GM23248 (cell line): ENCODE measurements around the gene CMSS1. TPM values are rescaled to one million over a fixed set of nuclear protein-coding genes. Genes with fewer than 3 reads are reported as not detected.

Source experiments
- DNase-seq: peaks from one replicate; pipeline ENCODE4 v3.0.0-alpha.2; 2015
- H2AFZ ChIP-seq: fragments of 200-600 bp; sonication (generic); 2 replicates; pipeline ENCODE4 v1.6.1; 2016; ENCODE audit warnings: antibody characterized with exemption
- H3F3A ChIP-seq: fragments of 200-600 bp; sonication (generic); 2 replicates; pipeline ENCODE4 v1.6.1; 2016; ENCODE audit warnings: mild to moderate bottlenecking, antibody characterized with exemption, mixed run types; ENCODE audit not compliant: insufficient read depth
- H3K27ac ChIP-seq: fragments of 200-600 bp; sonication (generic); 2 replicates; pipeline ENCODE4 v1.5.1; 2016; ENCODE audit warnings: mild to moderate bottlenecking
- H3K27me3 ChIP-seq: fragments of 200-600 bp; sonication (generic); replicated peaks from 2 replicates; pipeline ENCODE4 v1.6.1; 2016; ENCODE audit warnings: mild to moderate bottlenecking; ENCODE audit not compliant: insufficient read depth
- H3K36me3 ChIP-seq: fragments of 200-600 bp; sonication (generic); 2 replicates; pipeline ENCODE4 v1.6.1; 2016; ENCODE audit warnings: low read depth, mild to moderate bottlenecking
- H3K4me1 ChIP-seq: fragments of 200-600 bp; sonication (generic); 2 replicates; pipeline ENCODE4 v1.6.1; 2016; ENCODE audit warnings: mild to moderate bottlenecking; ENCODE audit not compliant: insufficient read depth
- H3K4me2 ChIP-seq: fragments of 200-600 bp; sonication (generic); one replicate; pipeline ENCODE4 v1.6.1; 2016; ENCODE audit warnings: mild to moderate bottlenecking; ENCODE audit not compliant: unreplicated experiment
- H3K4me3 ChIP-seq: fragments of 200-600 bp; sonication (generic); 2 replicates; pipeline ENCODE4 v1.5.1; 2016; ENCODE audit warnings: mild to moderate bottlenecking
- H3K79me2 ChIP-seq: fragments of 200-600 bp; sonication (generic); 2 replicates; pipeline ENCODE4 v1.6.1; 2016; ENCODE audit warnings: mild to moderate bottlenecking; ENCODE audit not compliant: insufficient read depth
- H3K9ac ChIP-seq: fragments of 200-600 bp; sonication (generic); 2 replicates; pipeline ENCODE4 v1.6.1; 2016; ENCODE audit warnings: mild to moderate bottlenecking
- H3K9me2 ChIP-seq: fragments of 200-600 bp; sonication (generic); 2 replicates; pipeline ENCODE4 v1.6.1; 2016; ENCODE audit warnings: mixed run types, mild to moderate bottlenecking, moderate library complexity; ENCODE audit not compliant: insufficient read depth
- H3K9me3 ChIP-seq: fragments of 200-600 bp; sonication (generic); one replicate; pipeline ENCODE4 v1.6.1; 2017; ENCODE audit warnings: low read depth
- H4K20me1 ChIP-seq: fragments of 200-600 bp; sonication (generic); 2 replicates; pipeline ENCODE4 v1.6.0; 2016; ENCODE audit not compliant: insufficient read depth
- EZH2 ChIP-seq: fragments of 200-600 bp; sonication (generic); IDR thresholded peaks from 2 replicates; pipeline ENCODE4 v1.6.1; 2018; ENCODE audit warnings: antibody characterized with exemption, mild to moderate bottlenecking; ENCODE audit not compliant: insufficient read depth, poor library complexity, severe bottlenecking
- EZH2phosphoT487 ChIP-seq: fragments of 200-600 bp; sonication (generic); IDR thresholded peaks from 2 replicates; pipeline ENCODE4 v1.6.1; 2018; ENCODE audit warnings: antibody characterized with exemption, moderate library complexity, mild to moderate bottlenecking, low read depth; ENCODE audit not compliant: insufficient read depth
- WGBS, 2 experiments: methylation state at CpG; one replicate each; pipeline ENCODE4 v1.1.6; 2015 to 2017; ENCODE audit warnings: low lambda C conversion rate in 2 of 2, low coverage in 1 of 2; ENCODE audit errors: missing lambda C conversion rate in 2 of 2; 5-methylcytosine and 5-hydroxymethylcytosine counted together
- in situ Hi-C: fragments of 300-500 bp; cut with MboI; formaldehyde crosslinking; loops from 2 replicates; pipeline ENCODE4 v1.15.0; 2020
- polyA plus RNA-seq: library from polyadenylated mRNA; unstranded; fragments of >200 nt; fragmentation: Nextera tagmentation; extraction: Ambion mirVana; gene quantifications from 2 replicates; pipeline ENCODE4 v1.2.1, GENCODE V29; 2016
- total RNA-seq: library from RNA; depleted of rRNA; stranded (reverse); fragments of >200 nt; shearing (Covaris generic); gene quantifications from 2 replicates; pipeline ENCODE4 v1.2.3, GENCODE V29; 2014

The CMSS1 gene
- total and polyA plus RNA-seq, 2 experiments from 2014 or later = 17.2 to 26.6 TPM

DNA sequence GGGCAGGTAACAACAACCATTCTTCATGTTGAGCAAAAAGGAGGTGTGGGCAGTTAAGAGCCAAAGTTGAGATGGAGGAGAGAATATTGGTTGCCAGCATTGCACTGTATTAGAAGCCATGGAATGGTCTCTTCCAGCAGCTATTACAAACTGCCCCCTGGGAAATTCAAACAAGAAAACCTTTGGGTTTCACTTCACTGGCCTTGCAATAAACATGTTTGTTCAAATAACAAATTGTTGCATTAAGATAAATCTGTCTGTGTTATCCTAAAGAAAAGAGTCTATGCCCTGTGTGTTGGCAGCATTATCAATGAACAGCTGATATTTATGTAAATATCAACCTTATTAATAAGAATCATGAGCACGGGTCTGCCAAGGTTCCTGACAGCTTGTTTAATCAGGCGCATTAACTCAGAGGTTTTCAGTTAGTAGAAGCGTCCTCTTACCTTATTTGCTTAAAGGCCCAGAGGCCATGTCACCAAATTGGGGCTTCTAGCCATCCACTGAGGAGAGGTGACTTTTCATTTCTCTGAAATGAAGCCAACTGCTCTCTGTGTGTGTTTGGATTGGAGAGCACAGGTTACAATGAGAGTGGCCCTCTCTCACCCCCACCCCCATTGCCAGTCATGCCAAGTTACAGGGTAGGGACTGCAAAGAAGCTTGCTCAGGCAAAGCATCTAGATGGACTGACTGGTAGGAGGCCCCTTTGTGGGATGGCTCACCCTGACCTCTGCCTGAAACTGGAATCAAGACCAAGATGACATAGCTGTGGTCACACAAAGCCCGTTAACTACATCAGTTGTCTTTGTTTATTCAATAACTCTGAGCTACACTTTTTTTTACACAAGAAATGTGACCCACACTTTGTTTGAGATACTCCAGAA lies 286.1 kb downstream of the CMSS1 start:
- WGBS, 2 experiments = 79 to 81% methylated on average over 4 of the region's 4 CpGs
- TF ChIP-seq EZH2 (no peak), EZH2phosphoT487 (no peak)
- Histone ChIP-seq H3K27me3 (no peaks in the 10 kb centered on the region), H3K27ac (no peak overlapping the region), H2AFZ (peak overlapping the region; percentile 77; the same call in 1 of the 2 replicates), H3K4me3 (no peak overlapping the region), H3K4me2 (no peak overlapping the region), H3K9me2 (no peaks in the 10 kb centered on the region), H4K20me1 (no peaks in the 10 kb centered on the region), H3K36me3 (no peaks in the 10 kb centered on the region), H3K9ac (no peak overlapping the region), H3K4me1 (peaks cover 44% of the 10 kb centered on the region), H3F3A (no peaks in the 10 kb centered on the region; the same call in 1 of the 2 replicates), H3K9me3 (no peaks in the 10 kb centered on the region), H3K79me2 (no peaks in the 10 kb centered on the region)
- DNase-seq = peak; percentile 26
- in situ Hi-C loops = no loop called here

DNA sequence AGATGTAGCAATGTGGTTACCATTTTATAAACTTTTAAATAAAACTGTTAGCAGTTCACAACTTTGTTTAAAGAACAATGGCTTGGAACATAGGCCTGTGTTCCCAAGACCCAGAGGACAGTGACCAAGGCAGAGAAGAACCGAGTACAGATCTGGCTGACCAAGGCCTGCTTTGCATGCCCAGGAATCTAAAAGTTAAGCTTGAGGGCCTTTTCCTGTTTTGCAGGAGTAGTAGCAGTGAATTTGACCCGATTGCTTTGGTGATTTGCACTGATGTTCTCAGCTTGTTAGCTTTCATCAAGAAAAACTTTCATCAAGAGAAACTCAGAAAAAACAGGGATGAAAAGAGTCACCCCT lies 286.8 kb downstream of the CMSS1 start:
- Histone ChIP-seq H3K9ac (no peak overlapping the region), H3K27me3 (no peaks in the 10 kb centered on the region), H3K36me3 (no peaks in the 10 kb centered on the region), H3K9me2 (no peaks in the 10 kb centered on the region), H2AFZ (peak overlapping the region; percentile 77), H4K20me1 (no peaks in the 10 kb centered on the region), H3F3A (no peaks in the 10 kb centered on the region; the same call in 1 of the 2 replicates), H3K27ac (no peak overlapping the region), H3K79me2 (no peaks in the 10 kb centered on the region), H3K4me2 (no peak overlapping the region), H3K9me3 (no peaks in the 10 kb centered on the region), H3K4me3 (no peak overlapping the region), H3K4me1 (peaks cover 44% of the 10 kb centered on the region)
- in situ Hi-C loops = no loop called here
- WGBS, 2 experiments = 56 to 60% methylated on average over 2 of the region's 2 CpGs
- TF ChIP-seq EZH2 = no peak
- TF ChIP-seq EZH2phosphoT487 = no peak
- DNase-seq = no peak

DNA sequence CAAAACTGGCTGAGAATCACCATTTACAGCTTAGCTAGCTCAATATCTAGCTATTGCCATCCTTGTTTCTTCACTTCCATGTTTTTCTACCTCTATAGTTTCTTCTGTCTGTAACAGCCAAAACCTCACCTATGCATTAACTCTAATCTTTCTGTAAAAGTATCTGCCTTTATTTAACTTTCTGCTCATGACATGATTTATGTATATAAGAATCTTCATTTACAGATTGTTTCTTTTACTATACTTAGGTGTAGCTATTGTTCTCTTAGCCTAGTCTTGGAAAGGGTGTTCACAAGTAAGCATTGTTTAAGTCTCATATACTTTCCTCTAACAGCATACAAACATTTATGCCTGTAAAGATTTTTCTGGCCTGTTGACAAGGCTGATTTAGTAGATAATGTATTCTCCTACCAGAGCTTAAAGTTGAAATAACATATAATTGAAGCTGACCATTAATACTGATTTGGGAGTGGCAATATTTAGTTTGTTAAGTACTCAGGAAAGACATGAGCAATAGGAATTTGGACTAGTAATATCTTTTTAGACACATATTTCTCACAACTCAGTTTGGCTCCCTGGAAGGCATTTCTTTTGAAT lies 287.3 kb downstream of the CMSS1 start:
- no peaks in the 10 kb centered on the region for H3K79me2 ChIP-seq
- H2AFZ ChIP-seq = peak overlapping the region; percentile 77
- no peaks in the 10 kb centered on the region for H3K36me3 ChIP-seq
- no peaks in the 10 kb centered on the region for H3K9me3 ChIP-seq
- peak; percentile 12 for DNase-seq
- H3K4me2 ChIP-seq = peak overlapping the region; percentile 25
- no peaks in the 10 kb centered on the region; the same call in 1 of the 2 replicates for H3F3A ChIP-seq
- H3K9me2 ChIP-seq = no peaks in the 10 kb centered on the region
- H4K20me1 ChIP-seq = no peaks in the 10 kb centered on the region
- in situ Hi-C loops = no loop called here
- H3K27me3 ChIP-seq = no peaks in the 10 kb centered on the region
- H3K27ac ChIP-seq = 0 out of 2 replicates have a peak overlapping the region, but pooled peaks have one; percentile 7
- H3K9ac ChIP-seq = no peak overlapping the region
- no peak overlapping the region for H3K4me3 ChIP-seq
- H3K4me1 ChIP-seq = peaks cover 41% of the 10 kb centered on the region
- TF ChIP-seq EZH2phosphoT487 (no peak), EZH2 (no peak)

DNA sequence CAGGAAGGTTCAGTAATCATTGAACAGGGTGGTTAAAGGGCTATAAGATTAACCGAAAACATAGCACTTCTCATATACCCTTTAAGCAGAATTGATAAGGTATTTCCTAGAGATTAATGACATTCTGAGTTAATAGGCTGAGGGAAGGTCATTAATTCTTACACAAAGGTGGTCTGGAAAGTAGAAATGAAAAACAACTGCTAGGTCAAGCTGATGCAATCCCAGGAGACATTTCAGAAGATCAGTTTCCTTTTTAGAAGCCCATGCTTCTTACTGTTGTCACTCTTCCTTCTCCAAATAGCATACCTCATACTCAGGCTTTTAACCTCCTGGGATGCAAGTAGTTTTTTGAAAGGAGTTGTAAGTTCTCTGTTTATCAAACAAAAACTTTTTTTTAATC lies 287.8 kb downstream of the CMSS1 start:
- WGBS, 2 experiments = 94 to 96% methylated on average over 1 of the region's 1 CpG
- Histone ChIP-seq H3K9ac (no peak overlapping the region), H3K36me3 (no peaks in the 10 kb centered on the region), H2AFZ (peak overlapping the region; percentile 77), H4K20me1 (no peaks in the 10 kb centered on the region), H3K4me1 (peaks cover 36% of the 10 kb centered on the region), H3K79me2 (no peaks in the 10 kb centered on the region), H3K9me3 (no peaks in the 10 kb centered on the region), H3K9me2 (no peaks in the 10 kb centered on the region), H3F3A (no peaks in the 10 kb centered on the region; the same call in 1 of the 2 replicates), H3K4me2 (peak overlapping the region; percentile 25), H3K27ac (0 out of 2 replicates have a peak overlapping the region, but pooled peaks have one; percentile 7), H3K4me3 (no peak overlapping the region), H3K27me3 (no peaks in the 10 kb centered on the region)
- TF ChIP-seq EZH2 (no peak), EZH2phosphoT487 (no peak)
- in situ Hi-C loops = no loop called here
- peak; percentile 8 for DNase-seq
